ENCODE data around the gene NSF. TPM values are rescaled to one million over a fixed set of nuclear protein-coding genes. Genes with fewer than 3 reads are reported as not detected.
A peak's percentile ranks its signal among the peaks of the same experiment; 100 is the strongest.
"Not testable (repeated sequence)": the region's sequence is repeated elsewhere in the genome, so short reads cannot be mapped to it uniquely, and the experiment has no call there.

Gene NSF
- total RNA-seq = 41.8 TPM

GRCh38 chr17:46590157-46591146 lies at the start of gene NSF:
NSF (plus strand) TSS chr17:46590669; CDS start chr17:46590776, 107 bp downstream.
- ATAC-seq = peak; percentile 95

- ATAC-seq = not testable (repeated sequence)
Measured at GRCh38 chr17:46548607-46549006, 41.9 kb upstream of the NSF start.

GRCh38 chr17:46559155-46559554 lies 31.3 kb upstream of the NSF start:
- ATAC-seq = peak; percentile 50

- peak; percentile 90 for ATAC-seq
Measured at GRCh38 chr17:46560048-46560447, 30.4 kb upstream of the NSF start.

- ATAC-seq = peak; percentile 29
Measured at GRCh38 chr17:46566284-46566683, 24.2 kb upstream of the NSF start.

GRCh38 chr17:46566980-46567379 lies 23.5 kb upstream of the NSF start:
- not testable (repeated sequence) for ATAC-seq

- ATAC-seq = not testable (repeated sequence)
Measured at GRCh38 chr17:46571796-46572195, 18.7 kb upstream of the NSF start.

GRCh38 chr17:46579083-46580075 lies 11.1 kb upstream of the NSF start, which contains the start of gene ARL17A:
ARL17A (minus strand) TSS chr17:46579691; CDS start chr17:46576322, 3,369 bp downstream.
- peak; percentile 97 for ATAC-seq

GRCh38 chr17:46580082-46580481 lies 10.4 kb upstream of the NSF start:
- ATAC-seq = not testable (repeated sequence)

- not testable (repeated sequence) for ATAC-seq
Measured at GRCh38 chr17:46585444-46585843, 5.0 kb upstream of the NSF start.

GRCh38 chr17:46591332-46591731 lies 863 bp downstream of the NSF start:
- peak; percentile 78 for ATAC-seq

GRCh38 chr17:46598344-46598931 lies 8.0 kb downstream of the NSF start:
- not testable (repeated sequence) for ATAC-seq

- ATAC-seq = peak; percentile 98
Measured at GRCh38 chr17:46600767-46601166, 10.3 kb downstream of the NSF start.

GRCh38 chr17:46603125-46603524 lies 12.7 kb downstream of the NSF start:
- not testable (repeated sequence) for ATAC-seq

- not testable (repeated sequence) for ATAC-seq
Measured at GRCh38 chr17:46611304-46611703, 20.8 kb downstream of the NSF start.

- ATAC-seq = not testable (repeated sequence)
Measured at GRCh38 chr17:46613876-46614275, 23.4 kb downstream of the NSF start.

GRCh38 chr17:46617121-46617520 lies 26.7 kb downstream of the NSF start:
- not testable (repeated sequence) for ATAC-seq

- ATAC-seq = not testable (repeated sequence)
Measured at GRCh38 chr17:46618975-46619374, 28.5 kb downstream of the NSF start.

- ATAC-seq = not testable (repeated sequence)
Measured at GRCh38 chr17:46623790-46624189, 33.3 kb downstream of the NSF start.

GRCh38 chr17:46624726-46625125 lies 34.3 kb downstream of the NSF start:
- not testable (repeated sequence) for ATAC-seq

- peak; percentile 67 for ATAC-seq
Measured at GRCh38 chr17:46627452-46627851, 37.0 kb downstream of the NSF start.
